Measurements from ENCODE around the gene MAP3K4. TPM values are rescaled to one million over a fixed set of nuclear protein-coding genes. Genes with fewer than 3 reads are reported as not detected.

The MAP3K4 gene
- total and polyA plus RNA-seq, 2 of the 4 experiments (the other 2 are of a cell fraction), result 11.5 to 20.4 TPM

GRCh38 chr6:161003336-161003735 is 11.8 kb downstream of the MAP3K4 start:
- ATAC-seq (ENCODE audit: low read depth) (peak; percentile 27; the same call in 1 of the 2 replicates), DNase-seq (peak; percentile 36)
- Histone ChIP-seq H3K4ac (ENCODE audit: low read depth, low read length) (no peak overlapping the region), H3K27me3 (ENCODE audit: control insufficient read depth, insufficient read depth, low read length) (no peaks in the 10 kb centered on the region), H3K4me3 (ENCODE audit: insufficient read depth, low read depth, low read length) (no peak overlapping the region), H3K18ac (ENCODE audit: low read depth, low read length) (no peak overlapping the region), H3K9ac (ENCODE audit: low read depth, low read length) (no peak overlapping the region), H3K79me1 (ENCODE audit: low read depth in 1 of 2, low read length in 2 of 2) (peaks cover 3 to 18% of the 10 kb centered on the region in 2 experiments; a peak in 3 of 4 replicates), H3K23ac (ENCODE audit: low read depth, low read length) (peak overlapping the region; percentile 7; the same call in 1 of the 2 replicates), H3K9me1 (ENCODE audit: insufficient read depth, low read length) (no peaks in the 10 kb centered on the region; the same call in 1 of the 2 replicates), H3K4me1 (ENCODE audit: control insufficient read depth, insufficient read depth, low read length) (peaks cover 2% of the 10 kb centered on the region; the same call in 1 of the 2 replicates), H2BK15ac (ENCODE audit: low read depth, low read length) (no peak overlapping the region), H4K8ac (ENCODE audit: low read depth in 2 of 2, low read length in 2 of 2) (no peak overlapping the region), H3K9me3 (ENCODE audit: control insufficient read depth, insufficient read depth, low read length) (no peaks in the 10 kb centered on the region), H3K56ac (ENCODE audit: extremely low read depth, insufficient read depth, low read length) (no peak overlapping the region), H2BK5ac (ENCODE audit: low read depth, low read length, poor library complexity, severe bottlenecking) (no peak overlapping the region), H2AFZ (replicated peaks; ENCODE audit: low read length, poor library complexity) (no peak overlapping the region), H2AK9ac (replicated peaks; ENCODE audit: low read depth, low read length, poor library complexity) (no peak overlapping the region), H3K27ac (ENCODE audit: insufficient read depth, low read length) (no peak overlapping the region), H2BK120ac (ENCODE audit: low read depth, low read length) (no peak overlapping the region), H2BK20ac (ENCODE audit: low read depth, low read length) (no peak overlapping the region), H4K20me1 (ENCODE audit: insufficient read depth, low read length) (peaks cover 7% of the 10 kb centered on the region), H2AK5ac (ENCODE audit: low read depth, low read length) (no peak overlapping the region), H3K14ac (replicated peaks; ENCODE audit: low read depth, low read length) (no peak overlapping the region), H3K36me3 (ENCODE audit: control insufficient read depth, insufficient read depth, low read length) (no peaks in the 10 kb centered on the region), H3K4me2 (ENCODE audit: low read depth, low read length) (no peak overlapping the region), H4K5ac (ENCODE audit: low read depth, low read length) (no peak overlapping the region), H4K91ac (ENCODE audit: insufficient read depth, low read depth, low read length) (no peak overlapping the region)
- POLR2A ChIA-PET (ENCODE audit: unreplicated experiment), result no interaction called here
- WGBS, 2 experiments (ENCODE audit: extremely low coverage in 2 of 2, insufficient read length in 1 of 2), result no CpG with 5 or more reads among the region's 2 CpGs
- in situ Hi-C loops (cut with MboI; ENCODE audit: low sequenced_read_pairs) (no loop called here), dilution Hi-C loops (cut with HindIII; ENCODE audit: low sequenced_read_pairs, unreplicated experiment) (no loop called here), intact Hi-C loops (cut with micrococcal nuclease) (no loop called here)
- BruUV-seq (replicated peaks), result no TSS peak
- CTCF ChIA-PET, result interaction anchor here (0.6 kb wide), 1 partner anchor 31 kb away, joined by 3 read pairs; no protein-coding TSS in a partner anchor
- no peak for TF ChIP-seq CHD1 (IDR thresholded peaks at IDR 0.05; ENCODE audit: low read depth, low read length)
